Measurements from ENCODE around the gene MNX1.

Gene MNX1

GRCh38 chr7:157001920-157002818, 8.3 kb downstream of the MNX1 start:
- no peak for DNase-seq

GRCh38 chr7:157000741-157001653, 9.5 kb downstream of the MNX1 start:
- no peak for DNase-seq

GRCh38 chr7:156999958-157000726, 10.3 kb downstream of the MNX1 start:
- DNase-seq: no peak

GRCh38 chr7:156998988-156999957, 11.2 kb downstream of the MNX1 start:
- no peak for DNase-seq

GRCh38 chr7:156994417-156994816, 16.0 kb downstream of the MNX1 start:
- no peak for DNase-seq

- DNase-seq: no peak
These were observed 16.6 kb downstream of the MNX1 start for GRCh38 chr7:156993925-156994235.

- no peak for DNase-seq
These were observed 17.2 kb downstream of the MNX1 start for GRCh38 chr7:156993021-156993924.

- no peak for DNase-seq
These were observed 20.5 kb downstream of the MNX1 start for GRCh38 chr7:156989766-156990535.

GRCh38 chr7:156988343-156989185, 21.9 kb downstream of the MNX1 start:
- no peak for DNase-seq

- DNase-seq: no peak
These were observed 24.1 kb downstream of the MNX1 start for GRCh38 chr7:156986378-156986777.

GRCh38 chr7:156985101-156985992, 25.1 kb downstream of the MNX1 start:
- no peak for DNase-seq

GRCh38 chr7:156984174-156984891, 26.1 kb downstream of the MNX1 start:
- no peak for DNase-seq

GRCh38 chr7:156979711-156980110, 30.8 kb downstream of the MNX1 start:
- no peak for DNase-seq

GRCh38 chr7:156979007-156979606, 31.4 kb downstream of the MNX1 start:
- DNase-seq: no peak

- DNase-seq: no peak
These were observed 34.8 kb downstream of the MNX1 start for GRCh38 chr7:156975620-156976019.

GRCh38 chr7:156969972-156970420, 40.5 kb downstream of the MNX1 start:
- DNase-seq: no peak

GRCh38 chr7:156968183-156968582, 42.3 kb downstream of the MNX1 start:
- no peak for DNase-seq
